Endothelial cell of umbilical vein (primary cell): ENCODE results near the gene MUC20. TPM values are rescaled to one million over a fixed set of nuclear protein-coding genes. Genes with fewer than 3 reads are reported as not detected.

ENCODE experiments used
- BruUV-seq: library from RNA; stranded (reverse); fragments of 400-500 nt; replicated peaks from 2 replicates; lab custom pipeline; 2021; lab: Mats Ljungman, UMichigan
- CTCF ChIA-PET: fragments of 300-600, 350-600 bp; sonication (Branson Sonifier 250); formaldehyde crosslinking; loops from one replicate; lab custom pipeline; 2021; ENCODE audit warnings: antibody characterized with exemption, inconsistent platforms; lab: Charles Lee
- POLR2A ChIA-PET: fragments of 300-600, 350-600 bp; sonication (Branson Sonifier 250); formaldehyde crosslinking; loops from one replicate; lab custom pipeline; 2021; ENCODE audit warnings: antibody characterized with exemption, inconsistent platforms; lab: Charles Lee
- DNase-seq: peaks from one replicate; pipeline ENCODE4 v3.0.0-alpha.2; 2011; ENCODE audit warnings: low read depth, low spot score
- FAIRE-seq: peaks from 2 replicates; lab custom pipeline; 2011; peaks lifted over from hg19 to GRCh38; lab: Jason Lieb, UNC
- H2AFZ ChIP-seq: 2 replicates; pipeline ENCODE4 v1.6.0; 2012; ENCODE audit warnings: low read depth, low read length, control low read depth, inconsistent platforms
- H3K27ac ChIP-seq: 2 replicates; pipeline ENCODE4 v1.5.1; 2011; ENCODE audit warnings: low read depth, mild to moderate bottlenecking, control low read depth, low read length, moderate library complexity; ENCODE audit not compliant: insufficient read depth
- H3K27me3 ChIP-seq, 2 experiments: 2 replicates each; pipeline versions ENCODE4 v1.6.0 to v1.6.1; 2011; ENCODE audit warnings: low read length in 2 of 2, mixed read lengths in 1 of 2; ENCODE audit not compliant: control insufficient read depth in 2 of 2, insufficient read depth in 2 of 2
- H3K36me3 ChIP-seq, 2 experiments: 2 replicates in 1 of 2; 3 replicates in 1 of 2; pipeline ENCODE4 v1.5.1; 2011; ENCODE audit warnings: low read length in 2 of 2, mild to moderate bottlenecking in 1 of 2, moderate library complexity in 1 of 2; ENCODE audit not compliant: control insufficient read depth in 2 of 2, insufficient read depth in 2 of 2; ENCODE audit errors: extremely low read depth in 1 of 2
- H3K4me1 ChIP-seq: 3 replicates; pipeline ENCODE4 v1.5.1; 2011; ENCODE audit warnings: mild to moderate bottlenecking, low read length; ENCODE audit not compliant: control insufficient read depth, insufficient read depth; ENCODE audit errors: extremely low read depth
- H3K4me2 ChIP-seq: 2 replicates; pipeline ENCODE4 v1.6.1; 2011; ENCODE audit warnings: low read length, control low read depth, mixed read lengths; ENCODE audit not compliant: insufficient read depth
- H3K4me3 ChIP-seq, 3 experiments: fragments of 200-600 bp in 1 of 3; sonication (generic), shearing (Covaris generic) in 1 of 3; replicated peaks in 1 of 3; 2 replicates each; pipeline ENCODE4 v1.5.1; 2011 to 2016; ENCODE audit warnings: control low read depth in 3 of 3, low read length in 3 of 3, mild to moderate bottlenecking in 2 of 3, inconsistent platforms in 1 of 3, low read depth in 1 of 3, moderate library complexity in 1 of 3; ENCODE audit not compliant: insufficient read depth in 1 of 3
- H3K79me2 ChIP-seq: 2 replicates; pipeline ENCODE4 v1.6.0; 2012; ENCODE audit warnings: low read length, inconsistent platforms; ENCODE audit not compliant: control insufficient read depth, insufficient read depth
- H3K9ac ChIP-seq: replicated peaks from 2 replicates; pipeline ENCODE3; 2011; ENCODE audit warnings: low read length, control low read depth; ENCODE audit not compliant: insufficient read depth; ENCODE audit errors: extremely low read depth
- H3K9me1 ChIP-seq: replicated peaks from 3 replicates; pipeline ENCODE4 v1.6.0; 2011; ENCODE audit warnings: mild to moderate bottlenecking, low read length; ENCODE audit not compliant: control insufficient read depth, insufficient read depth; ENCODE audit errors: extremely low read depth
- H3K9me3 ChIP-seq: replicated peaks from 2 replicates; pipeline ENCODE4 v1.5.1; 2012; ENCODE audit warnings: low read length, inconsistent platforms; ENCODE audit not compliant: control insufficient read depth, insufficient read depth
- H4K20me1 ChIP-seq: replicated peaks from 2 replicates; pipeline ENCODE3; 2011; ENCODE audit warnings: mild to moderate bottlenecking, low read length; ENCODE audit not compliant: control insufficient read depth, insufficient read depth; ENCODE audit errors: extremely low read depth
- CTCF ChIP-seq, 2 donors: IDR thresholded peaks; 1 replicate in 1 of 2; 2 replicates in 1 of 2; pipeline ENCODE4 v1.5.1; 2011; ENCODE audit warnings: low read length in 2 of 2, mild to moderate bottlenecking in 2 of 2, moderate library complexity in 2 of 2, control low read depth in 1 of 2, inconsistent platforms in 1 of 2, low read depth in 1 of 2; ENCODE audit not compliant: insufficient read depth in 1 of 2; ENCODE audit errors: extremely low read depth in 1 of 2
- EZH2 ChIP-seq: IDR thresholded peaks from 2 replicates; pipeline ENCODE4 v1.6.1; 2012; ENCODE audit warnings: borderline replicate concordance, low read depth, mild to moderate bottlenecking, moderate library complexity, low read length, inconsistent platforms; ENCODE audit not compliant: severe bottlenecking
- FOS ChIP-seq: IDR thresholded peaks from 2 replicates; pipeline ENCODE4 v1.6.1; 2011; ENCODE audit warnings: mild to moderate bottlenecking, low read length, moderate library complexity, borderline replicate concordance; ENCODE audit not compliant: insufficient read depth
- GATA2 ChIP-seq: IDR thresholded peaks from 2 replicates; pipeline ENCODE4 v1.7.0; 2011; ENCODE audit warnings: low read depth, mild to moderate bottlenecking, moderate library complexity, mixed read lengths, low read length; ENCODE audit not compliant: insufficient read length, insufficient read depth
- JUN ChIP-seq: IDR thresholded peaks from 2 replicates; pipeline ENCODE4 v1.6.1; 2011; ENCODE audit warnings: borderline replicate concordance, low read depth; ENCODE audit not compliant: insufficient read length, insufficient read depth
- MAX ChIP-seq: IDR thresholded peaks from 2 replicates; pipeline ENCODE4 v1.6.1; 2011; ENCODE audit not compliant: insufficient read depth, insufficient read length
- MYC ChIP-seq: IDR thresholded peaks from one replicate; pipeline ENCODE4 v1.6.1; 2011; ENCODE audit warnings: mild to moderate bottlenecking, low read depth, low read length
- POLR2A ChIP-seq: IDR thresholded peaks from 2 replicates; pipeline ENCODE4 v1.6.1; 2012; ENCODE audit warnings: low read depth, mild to moderate bottlenecking, control low read depth, low read length
- POLR2AphosphoS5 ChIP-seq: IDR thresholded peaks from 2 replicates; pipeline ENCODE4 v1.6.1; 2012; ENCODE audit warnings: low read depth, mild to moderate bottlenecking, control low read depth, low read length, moderate library complexity; ENCODE audit not compliant: insufficient read depth
- dilution Hi-C: fragments of 300-500 bp; cut with MboI; formaldehyde crosslinking; loops from one replicate; pipeline ENCODE4 v1.15.0; 2019; ENCODE audit warnings: low sequenced_read_pairs; ENCODE audit not compliant: extremely low pct_ligation_motif_present
- intact Hi-C: fragments of 100-400 bp; cut with micrococcal nuclease; formaldehyde crosslinking; loops from one replicate; pipeline ENCODE4 v1.10.0; 2022
- polyA plus RNA-seq, 4 experiments: library from polyadenylated mRNA; depleted of rRNA in 3 of 4; stranded (reverse) in 3 of 4; unstranded in 1 of 4; fragments of >200 nt; gene quantifications; 2 replicates each; pipeline versions ENCODE4 v1.2.1 to v1.2.3, GENCODE V29; 2011 to 2012; ENCODE audit warnings: missing spikeins in 1 of 4
- total RNA-seq: library from RNA; stranded (reverse); gene quantifications from 2 replicates; pipeline ENCODE4 v1.2.3, GENCODE V29; 2021

MUC20 gene
- total and polyA plus RNA-seq, 2 donors (not counting 3 experiments of a cell fraction or from before 2014, with no cell fraction given) = 0.62 TPM; not detected in 1

- BruUV-seq = no TSS peak
Observed at GRCh38 chr3:195692354-195692685, 28.5 kb upstream of the MUC20 start.

More at GRCh38 chr3:195692354-195692685, 28.5 kb upstream of the MUC20 start:
- H3K79me2 ChIP-seq = no peaks in the 10 kb centered on the region
- no peak overlapping the region for H3K9ac ChIP-seq
- H3K27ac ChIP-seq = no peak overlapping the region
- TF ChIP-seq CTCF (IDR thresholded peaks at IDR 0.05; ENCODE audit: extremely low read depth in 1 of 2, insufficient read depth in 1 of 2, low read depth in 1 of 2, low read length in 2 of 2) (no peak), JUN (no peak), FOS (no peak), MYC (no peak), POLR2A (no peak), GATA2 (no peak), POLR2AphosphoS5 (no peak), EZH2 (no peak), MAX (no peak)
- intact Hi-C loops = no loop called here
- H3K4me3 ChIP-seq = no peak overlapping the region
- FAIRE-seq = no peak
- H3K27me3 ChIP-seq = no peaks in the 10 kb centered on the region
- no peaks in the 10 kb centered on the region for H3K4me1 ChIP-seq
- dilution Hi-C loops = no loop called here
- DNase-seq = no peak
- H3K9me1 ChIP-seq = no peaks in the 10 kb centered on the region
- no peaks in the 10 kb centered on the region for H3K9me3 ChIP-seq
- H3K36me3 ChIP-seq = peaks cover 0 to 3% of the 10 kb centered on the region in 2 experiments
- no peak overlapping the region for H3K4me2 ChIP-seq
- CTCF ChIA-PET = interaction anchor here (1.1 kb wide), 1 partner anchor 158 kb away, joined by 5 read pairs; no protein-coding TSS in a partner anchor
- no peaks in the 10 kb centered on the region for H4K20me1 ChIP-seq
- H2AFZ ChIP-seq = no peak overlapping the region
- POLR2A ChIA-PET = no interaction called here
